ENCODE data around the gene RUNX1.

GRCh38 chr21:34971656-34972055 lies 77.4 kb downstream of the RUNX1 start:
- TF ChIP-seq, protein P1, sequence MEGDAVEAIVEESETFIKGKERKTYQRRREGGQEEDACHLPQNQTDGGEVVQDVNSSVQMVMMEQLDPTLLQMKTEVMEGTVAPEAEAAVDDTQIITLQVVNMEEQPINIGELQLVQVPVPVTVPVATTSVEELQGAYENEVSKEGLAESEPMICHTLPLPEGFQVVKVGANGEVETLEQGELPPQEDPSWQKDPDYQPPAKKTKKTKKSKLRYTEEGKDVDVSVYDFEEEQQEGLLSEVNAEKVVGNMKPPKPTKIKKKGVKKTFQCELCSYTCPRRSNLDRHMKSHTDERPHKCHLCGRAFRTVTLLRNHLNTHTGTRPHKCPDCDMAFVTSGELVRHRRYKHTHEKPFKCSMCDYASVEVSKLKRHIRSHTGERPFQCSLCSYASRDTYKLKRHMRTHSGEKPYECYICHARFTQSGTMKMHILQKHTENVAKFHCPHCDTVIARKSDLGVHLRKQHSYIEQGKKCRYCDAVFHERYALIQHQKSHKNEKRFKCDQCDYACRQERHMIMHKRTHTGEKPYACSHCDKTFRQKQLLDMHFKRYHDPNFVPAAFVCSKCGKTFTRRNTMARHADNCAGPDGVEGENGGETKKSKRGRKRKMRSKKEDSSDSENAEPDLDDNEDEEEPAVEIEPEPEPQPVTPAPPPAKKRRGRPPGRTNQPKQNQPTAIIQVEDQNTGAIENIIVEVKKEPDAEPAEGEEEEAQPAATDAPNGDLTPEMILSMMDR (IDR thresholded peaks at IDR 0.05) = no peak
- no peak for TF ChIP-seq POLR2A (IDR thresholded peaks at IDR 0.05)
- no peak for TF ChIP-seq POLR2AphosphoS5 (IDR thresholded peaks at IDR 0.05)
